Measurements from ENCODE around the gene SHLD2.
"Not testable (repeated sequence)": the region's sequence is repeated elsewhere in the genome, so short reads cannot be mapped to it uniquely, and the experiment has no call there.

Gene SHLD2

GRCh38 chr10:87216120-87216519, 121.1 kb downstream of the SHLD2 start:
- DNase-seq (ENCODE audit: low spot score): not testable (repeated sequence)

DNA sequence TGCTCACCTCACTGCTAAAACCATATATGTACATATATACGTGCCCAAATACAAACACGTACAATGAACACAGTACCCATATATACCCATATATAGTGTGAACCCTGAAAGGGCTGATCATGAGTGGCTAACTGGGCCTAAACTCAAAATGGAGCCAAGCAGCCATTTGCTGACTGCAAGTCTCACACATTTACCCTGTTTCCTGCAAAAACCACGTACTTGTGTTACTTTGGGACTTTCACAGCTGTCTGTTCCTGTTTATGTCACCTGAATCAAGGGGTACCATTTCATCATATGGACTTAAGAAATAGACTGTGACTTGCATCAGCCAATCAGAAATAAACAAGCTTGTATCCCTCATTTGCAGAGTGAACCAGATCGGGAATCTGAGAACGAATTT, 124.4 kb downstream of the SHLD2 start:
- DNase-seq (ENCODE audit: low spot score): not testable (repeated sequence)

- DNase-seq (ENCODE audit: low spot score): not testable (repeated sequence)
Measured at GRCh38 chr10:87222789-87223188, 127.8 kb downstream of the SHLD2 start.

- not testable (repeated sequence) for DNase-seq (ENCODE audit: low spot score)
Measured at GRCh38 chr10:87225148-87225547, 130.1 kb downstream of the SHLD2 start, which contains the start of gene NUTM2A. NUTM2A (plus strand) TSS chr10:87225448; CDS start chr10:87225831, 383 bp downstream.

- DNase-seq (ENCODE audit: low spot score): not testable (repeated sequence)
Measured at GRCh38 chr10:87228247-87228646, 133.2 kb downstream of the SHLD2 start.

DNA sequence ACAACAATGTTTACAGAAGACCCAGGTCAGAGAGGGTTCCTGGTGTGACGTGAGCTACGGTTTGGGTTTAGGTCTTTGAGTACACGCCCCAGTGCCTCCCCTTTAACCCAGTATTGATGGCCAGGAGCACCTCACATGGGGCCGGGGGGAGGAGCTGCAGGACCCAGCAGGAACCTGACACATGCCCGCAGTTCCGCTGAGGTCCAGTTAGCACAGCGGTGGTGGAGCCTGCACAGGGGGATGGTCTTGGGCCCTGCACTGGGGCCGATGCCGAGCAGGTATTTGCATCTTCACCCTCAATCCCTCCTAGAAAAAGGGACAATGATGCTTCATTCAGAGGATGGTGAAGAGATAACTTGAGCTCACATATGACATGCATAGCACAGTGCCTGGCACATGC, 134.2 kb downstream of the SHLD2 start:
- DNase-seq (ENCODE audit: low spot score): not testable (repeated sequence)

GRCh38 chr10:87234854-87235253, 139.8 kb downstream of the SHLD2 start:
- not testable (repeated sequence) for DNase-seq (ENCODE audit: low spot score)

GRCh38 chr10:87237244-87237643, 142.2 kb downstream of the SHLD2 start:
- DNase-seq (ENCODE audit: low spot score): not testable (repeated sequence)

- not testable (repeated sequence) for DNase-seq (ENCODE audit: low spot score)
Measured at GRCh38 chr10:87239346-87239808, 144.4 kb downstream of the SHLD2 start.
